Thyroid gland (tissue), 4 donors: Measurements from ENCODE around the gene ASH1L. TPM values are rescaled to one million over a fixed set of nuclear protein-coding genes. Genes with fewer than 3 reads are reported as not detected.
"Not testable (repeated sequence)": the region's sequence is repeated elsewhere in the genome, so short reads cannot be mapped to it uniquely, and the experiment has no call there.

Experiments
- DNase-seq, 2 donors: peaks; one replicate each; pipeline ENCODE4 v3.0.0-alpha.2; 2019
- H3K27ac ChIP-seq, 3 donors: fragments of 200-600 bp; sonication (generic); 1 replicate in 2 of 3; 2 replicates in 1 of 3; pipeline ENCODE4 v1.5.1; 2016 to 2019; ENCODE audit warnings: mild to moderate bottlenecking in 1 of 3, moderate library complexity in 1 of 3
- H3K27me3 ChIP-seq: fragments of 200-600 bp; sonication (generic); one replicate; pipeline ENCODE4 v1.5.1; 2019
- H3K36me3 ChIP-seq, 2 donors: fragments of 200-600 bp; sonication (generic); one replicate each; pipeline ENCODE4 v1.5.1; 2016 to 2019
- H3K4me1 ChIP-seq, 2 donors: fragments of 200-600 bp; sonication (generic); one replicate each; pipeline ENCODE4 v1.5.1; 2017 to 2019
- H3K4me3 ChIP-seq, 3 donors: fragments of 200-600 bp; sonication (generic); replicated peaks in 1 of 3; 1 replicate in 2 of 3; 2 replicates in 1 of 3; pipeline ENCODE4 v1.5.1; 2016; ENCODE audit warnings: mild to moderate bottlenecking in 1 of 3
- H3K9me3 ChIP-seq: fragments of 200-600 bp; sonication (generic); one replicate; pipeline ENCODE4 v1.5.1; 2017
- POLR2A ChIP-seq, 2 donors: fragments of 450-650 bp; IDR thresholded peaks; one replicate each; pipeline ENCODE4 v1.6.1; 2017; ENCODE audit warnings: antibody characterized with exemption in 2 of 2, mild to moderate bottlenecking in 2 of 2, moderate library complexity in 1 of 2
- WGBS, 2 donors: methylation state at CpG; one replicate each; pipeline ENCODE4 v1.1.5; 2017; 5-methylcytosine and 5-hydroxymethylcytosine counted together
- intact Hi-C: fragments of 100-400 bp; cut with DNase I; formaldehyde crosslinking; loops from one replicate; pipeline ENCODE4 v1.15.1; 2023
- total RNA-seq, 4 donors: library from RNA; depleted of rRNA; stranded (reverse); fragments of >200 nt; gene quantifications; one replicate each; pipeline ENCODE4 v1.2.3, GENCODE V29; 2016
- TF ChIP-seq, protein P1 (sequence below), 6 experiments: fragments of 200-600 bp in 3 of 6; fragments of 450-650 bp in 3 of 6; sonication (generic) in 3 of 6; IDR thresholded peaks; one replicate each; pipeline ENCODE4 v1.5.1; 2016 to 2019; ENCODE audit warnings: antibody characterized with exemption in 6 of 6, mild to moderate bottlenecking in 2 of 6, inconsistent platforms in 1 of 6, moderate library complexity in 1 of 6

ASH1L gene
- total RNA-seq, 4 donors from 2014 or later = 68.1 to 120 (median 85.2) TPM

DNA sequence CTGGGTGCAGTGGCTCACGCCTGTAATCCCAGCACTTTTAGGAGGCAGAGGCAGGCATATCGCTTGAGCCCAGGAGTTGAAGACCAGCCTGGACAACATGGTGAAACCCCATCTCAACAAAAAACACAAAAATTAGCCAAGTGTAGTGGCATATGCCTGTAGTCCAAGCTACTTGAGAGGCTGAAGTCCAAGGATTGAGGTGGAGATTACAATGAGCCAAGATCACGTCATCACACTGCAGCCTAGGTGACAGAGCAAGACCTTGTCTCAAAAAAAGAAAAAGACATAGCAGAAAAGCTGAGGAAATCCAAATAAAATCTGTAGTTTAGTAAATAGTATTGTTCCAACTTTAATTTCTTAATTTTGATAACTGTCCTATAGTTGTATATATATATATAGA, 11.5 kb upstream of the ASH1L start:
- Histone ChIP-seq H3K4me1 (no peaks in the 10 kb centered on the region), H3K27me3 (no peaks in the 10 kb centered on the region), H3K36me3 (no peaks in the 10 kb centered on the region), H3K9me3 (no peaks in the 10 kb centered on the region), H3K27ac (no peak overlapping the region), H3K4me3 (no peak overlapping the region)
- intact Hi-C loops = no loop called here
- WGBS, 2 donors = 78 to 84% methylated on average over 3 of the region's 3 CpGs
- no peak for TF ChIP-seq POLR2A (IDR thresholded peaks at IDR 0.05)
- TF ChIP-seq, protein P1, sequence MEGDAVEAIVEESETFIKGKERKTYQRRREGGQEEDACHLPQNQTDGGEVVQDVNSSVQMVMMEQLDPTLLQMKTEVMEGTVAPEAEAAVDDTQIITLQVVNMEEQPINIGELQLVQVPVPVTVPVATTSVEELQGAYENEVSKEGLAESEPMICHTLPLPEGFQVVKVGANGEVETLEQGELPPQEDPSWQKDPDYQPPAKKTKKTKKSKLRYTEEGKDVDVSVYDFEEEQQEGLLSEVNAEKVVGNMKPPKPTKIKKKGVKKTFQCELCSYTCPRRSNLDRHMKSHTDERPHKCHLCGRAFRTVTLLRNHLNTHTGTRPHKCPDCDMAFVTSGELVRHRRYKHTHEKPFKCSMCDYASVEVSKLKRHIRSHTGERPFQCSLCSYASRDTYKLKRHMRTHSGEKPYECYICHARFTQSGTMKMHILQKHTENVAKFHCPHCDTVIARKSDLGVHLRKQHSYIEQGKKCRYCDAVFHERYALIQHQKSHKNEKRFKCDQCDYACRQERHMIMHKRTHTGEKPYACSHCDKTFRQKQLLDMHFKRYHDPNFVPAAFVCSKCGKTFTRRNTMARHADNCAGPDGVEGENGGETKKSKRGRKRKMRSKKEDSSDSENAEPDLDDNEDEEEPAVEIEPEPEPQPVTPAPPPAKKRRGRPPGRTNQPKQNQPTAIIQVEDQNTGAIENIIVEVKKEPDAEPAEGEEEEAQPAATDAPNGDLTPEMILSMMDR (IDR thresholded peaks at IDR 0.05) = no peak
- DNase-seq = peak in 1 of 2 donors; percentile 7

DNA sequence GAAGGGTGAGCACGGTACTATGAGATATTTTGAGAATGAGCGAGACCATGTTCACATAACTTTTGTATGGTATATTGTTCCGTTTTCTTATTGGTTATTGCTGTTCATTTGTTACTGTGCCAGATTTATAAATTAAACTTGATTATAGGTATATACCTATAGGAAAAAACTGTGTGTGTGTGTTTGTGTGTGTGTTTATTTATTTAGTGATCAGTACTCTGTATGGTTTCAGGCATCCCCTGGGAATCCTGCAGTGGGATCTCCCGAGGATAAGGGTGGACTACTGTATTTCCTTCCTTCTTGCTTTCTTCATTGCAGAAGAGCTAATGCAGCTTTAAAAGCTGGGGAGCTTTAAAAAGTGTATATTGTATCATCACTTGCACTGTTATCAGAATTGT, 8.0 kb upstream of the ASH1L start:
- intact Hi-C loops = no loop called here
- H3K4me3 ChIP-seq = no peak overlapping the region
- H3K9me3 ChIP-seq = no peaks in the 10 kb centered on the region
- WGBS, 2 donors = 86 to 92% methylated on average over 4 of the region's 4 CpGs
- H3K36me3 ChIP-seq = no peaks in the 10 kb centered on the region
- DNase-seq = no peak
- H3K4me1 ChIP-seq = no peaks in the 10 kb centered on the region
- no peak overlapping the region for H3K27ac ChIP-seq
- no peaks in the 10 kb centered on the region for H3K27me3 ChIP-seq
- TF ChIP-seq, protein P1 (IDR thresholded peaks at IDR 0.05) = no peak
- TF ChIP-seq POLR2A (IDR thresholded peaks at IDR 0.05) = no peak

DNA sequence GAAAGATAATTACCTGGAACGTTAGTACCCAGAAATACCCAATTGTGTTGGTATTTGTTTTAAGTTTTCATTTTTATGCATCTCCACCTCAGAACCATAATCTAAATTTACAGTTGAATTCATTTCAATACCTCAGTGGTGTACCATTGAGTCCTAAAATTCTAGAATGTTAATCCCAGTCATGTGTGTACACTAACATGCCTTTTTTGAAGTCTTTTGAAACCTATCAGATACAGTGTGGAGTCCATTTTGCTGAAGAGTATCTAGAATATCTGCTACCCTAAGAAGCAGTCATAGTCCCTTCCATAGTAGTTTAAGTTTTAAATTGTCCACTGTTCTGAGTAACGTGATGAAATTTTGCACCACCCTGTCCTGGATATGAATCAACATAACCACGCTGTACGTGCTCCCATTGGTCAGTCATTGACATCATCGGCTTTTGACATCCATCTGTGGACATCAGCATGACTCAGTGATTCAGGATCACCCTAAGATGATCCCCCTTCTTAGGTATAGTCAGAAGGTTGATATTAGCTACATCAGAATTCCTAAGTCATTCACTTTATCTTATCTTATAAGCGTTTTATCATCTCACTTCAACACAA, 7.5 kb upstream of the ASH1L start:
- H3K4me3 ChIP-seq = no peak overlapping the region
- no peak for DNase-seq
- no peaks in the 10 kb centered on the region for H3K9me3 ChIP-seq
- 90 to 93% methylated on average over 6 of the region's 6 CpGs for WGBS, 2 donors
- intact Hi-C loops = loop anchor here (10.0 kb wide), 1 partner anchor 185 kb away; no protein-coding TSS in a partner anchor
- H3K4me1 ChIP-seq = no peaks in the 10 kb centered on the region
- H3K27ac ChIP-seq = no peak overlapping the region
- no peaks in the 10 kb centered on the region for H3K27me3 ChIP-seq
- TF ChIP-seq, protein P1 (IDR thresholded peaks at IDR 0.05) = no peak
- TF ChIP-seq POLR2A (IDR thresholded peaks at IDR 0.05) = no peak
- H3K36me3 ChIP-seq = no peaks in the 10 kb centered on the region

DNA sequence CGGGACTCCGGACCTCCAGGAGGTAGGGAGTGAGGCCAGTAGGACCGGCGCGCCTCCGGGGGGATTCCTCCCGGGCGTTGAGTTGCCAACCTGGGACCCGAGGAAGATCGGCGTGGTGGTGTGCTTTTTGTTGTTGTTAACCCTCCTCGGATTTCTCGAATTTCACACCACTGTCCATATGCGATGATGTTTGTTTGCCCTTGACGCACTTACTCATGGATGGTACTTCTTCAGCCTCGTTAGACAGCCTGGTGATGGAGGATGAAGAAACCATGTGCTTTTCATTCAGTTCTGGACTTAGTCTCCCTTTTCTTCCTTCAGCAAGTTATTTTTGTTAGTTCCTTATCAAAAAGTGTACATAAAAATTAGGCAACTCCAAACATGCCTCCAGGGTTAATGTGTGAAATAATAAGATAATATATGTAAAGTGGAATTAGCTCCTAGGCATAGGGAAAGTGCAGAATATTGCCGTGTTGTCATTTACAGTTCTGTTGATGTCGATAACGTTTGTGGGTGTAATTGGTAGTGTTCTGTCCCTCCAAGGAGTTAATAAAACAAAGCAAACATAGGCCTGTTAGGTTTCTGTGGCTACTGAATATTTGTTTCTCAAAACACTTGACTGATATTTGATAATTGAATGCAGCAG, 897 bp upstream of the ASH1L start:
- DNase-seq, H3K27me3 ChIP-seq, H3K36me3 ChIP-seq, H3K9me3 ChIP-seq: not testable (repeated sequence)
- H3K4me3 ChIP-seq = peak overlapping the region; percentile 76 to 99 (median 95)
- H3K27ac ChIP-seq = peak overlapping the region; percentile 98 to 100 (median 98)
- H3K4me1 ChIP-seq = peaks cover 11 to 23% of the 10 kb centered on the region in 2 donors
- WGBS, 2 donors = 0% methylated on average over 15 of the region's 19 CpGs
- intact Hi-C loops = loop anchor here (10.0 kb wide), 1 partner anchor 179 kb away; no protein-coding TSS in a partner anchor

DNA sequence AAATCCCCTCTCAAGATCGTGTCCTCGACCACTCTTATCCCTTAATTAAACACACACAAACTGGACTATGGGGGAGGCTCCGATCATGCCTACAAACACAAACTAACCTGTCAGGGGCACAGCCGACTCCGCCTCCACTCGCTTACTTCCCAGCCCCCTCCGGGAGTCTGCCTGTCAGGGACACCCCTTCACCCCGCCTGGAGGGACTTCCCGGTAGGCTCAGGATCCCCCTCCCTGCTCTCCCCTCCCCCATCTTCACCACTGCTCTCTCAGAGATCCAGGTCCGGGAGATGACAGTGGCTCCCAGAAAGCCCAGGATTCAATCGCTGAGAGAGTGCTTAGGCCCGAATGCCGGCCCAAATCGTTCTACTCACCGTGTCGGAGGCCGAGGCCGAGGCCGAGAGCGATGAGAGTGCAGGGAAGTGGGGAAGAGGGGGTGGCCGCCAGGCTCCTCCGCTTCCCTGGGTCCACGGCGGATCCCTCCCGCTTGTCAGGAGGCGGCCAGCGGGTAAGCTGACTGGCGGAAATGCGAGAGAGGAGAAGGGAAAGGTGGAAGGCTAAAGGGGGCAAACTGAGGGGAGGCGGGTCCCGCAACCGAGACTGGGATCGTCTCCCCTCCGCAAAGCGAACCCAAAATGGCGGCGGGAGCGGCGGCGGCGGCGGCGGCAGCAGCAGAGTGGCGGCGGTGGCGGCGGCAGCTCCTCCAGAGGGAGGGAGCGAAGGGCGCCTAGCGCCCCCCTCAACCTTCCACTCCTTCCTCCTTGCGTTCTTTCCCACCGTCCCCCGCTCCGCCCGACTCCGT, 623 bp downstream of the ASH1L start:
- intact Hi-C loops = loop anchor here (10.0 kb wide), 1 partner anchor 177 kb away; no protein-coding TSS in a partner anchor
- 0 to 1% methylated on average over 32 to 39 of the region's 56 CpGs for WGBS, 2 donors
- not testable (repeated sequence) for H3K27me3 ChIP-seq, H3K36me3 ChIP-seq, H3K9me3 ChIP-seq
- DNase-seq = peak; percentile 42 to 53
- Histone ChIP-seq H3K27ac (peak overlapping the region; percentile 98 to 100 (median 98)), H3K4me3 (peak overlapping the region; percentile 37 to 99 (median 95)), H3K4me1 (peaks cover 15 to 30% of the 10 kb centered on the region in 2 donors)
- TF ChIP-seq POLR2A (IDR thresholded peaks at IDR 0.05) = peak in 1 of 2 donors; percentile 38
